Cardiac fibroblast (primary cell): ENCODE data around the gene CCDC187.

Experiments
- DNase-seq, 2 donors: peaks; one replicate each; pipeline versions ENCODE4 v3.0.0 to v3.0.0-alpha.2; 2010; ENCODE audit warnings: low read depth in 2 of 2
- H3K4me3 ChIP-seq, 2 donors: replicated peaks in 1 of 2; 1 replicate in 1 of 2; 2 replicates in 1 of 2; pipeline ENCODE4 v1.5.1; 2011; ENCODE audit warnings: low read depth in 2 of 2, low read length in 2 of 2, mild to moderate bottlenecking in 2 of 2, moderate library complexity in 1 of 2
- CTCF ChIP-seq: IDR thresholded peaks from one replicate; pipeline ENCODE4 v1.5.1; 2011; ENCODE audit warnings: low read depth, mild to moderate bottlenecking, low read length, inconsistent platforms

The CCDC187 gene

DNA sequence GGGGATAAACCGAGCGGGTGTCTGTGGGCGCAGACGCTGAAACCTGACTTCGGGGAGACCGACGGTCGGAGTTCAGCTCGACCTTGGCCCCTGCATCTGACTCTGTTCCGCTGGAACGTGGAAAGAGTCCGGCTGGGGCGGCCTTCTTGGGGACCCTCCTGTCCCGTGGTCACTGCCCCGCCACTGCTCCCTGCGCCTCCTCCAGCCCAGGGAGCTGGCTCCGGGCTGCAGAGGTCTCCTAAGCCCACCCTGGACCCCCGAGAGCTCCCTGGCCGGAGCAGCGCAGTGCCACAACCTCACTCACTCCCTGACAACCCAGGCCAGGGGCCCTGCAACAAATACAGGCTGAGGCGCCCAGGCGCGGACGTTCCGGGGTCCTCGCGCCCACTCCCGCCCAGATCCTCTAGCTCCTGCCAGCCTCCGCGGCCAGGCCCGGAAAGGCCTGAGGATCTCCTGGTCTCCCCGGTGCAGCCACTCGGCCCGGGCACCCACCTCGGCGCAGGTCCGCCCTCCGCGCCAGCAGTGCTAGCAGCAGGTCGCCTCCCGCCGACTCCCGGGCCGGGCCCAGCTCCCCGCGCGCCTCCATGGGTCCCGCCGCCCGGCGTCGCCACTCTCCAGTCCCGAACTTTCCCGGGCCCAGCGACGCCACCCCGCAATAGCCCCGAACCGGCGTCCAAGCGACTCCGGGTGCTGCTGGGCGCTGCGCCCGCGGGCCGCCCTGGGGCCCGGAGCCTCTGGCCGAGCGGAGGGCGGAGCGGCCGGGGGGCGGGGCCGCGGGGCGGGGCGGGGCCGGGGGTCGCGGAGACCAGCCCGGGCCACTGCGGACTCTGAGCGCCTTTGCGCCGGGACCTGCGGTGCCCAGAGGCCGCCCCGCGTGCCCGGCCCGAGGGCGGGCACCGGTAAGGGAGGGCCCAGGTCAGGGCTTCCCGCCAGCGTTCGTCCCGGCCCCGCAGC lies 101.2 kb downstream of the CCDC187 start:
- DNase-seq: no peak
- no peak overlapping the region for H3K4me3 ChIP-seq
- TF ChIP-seq CTCF: no peak

DNA sequence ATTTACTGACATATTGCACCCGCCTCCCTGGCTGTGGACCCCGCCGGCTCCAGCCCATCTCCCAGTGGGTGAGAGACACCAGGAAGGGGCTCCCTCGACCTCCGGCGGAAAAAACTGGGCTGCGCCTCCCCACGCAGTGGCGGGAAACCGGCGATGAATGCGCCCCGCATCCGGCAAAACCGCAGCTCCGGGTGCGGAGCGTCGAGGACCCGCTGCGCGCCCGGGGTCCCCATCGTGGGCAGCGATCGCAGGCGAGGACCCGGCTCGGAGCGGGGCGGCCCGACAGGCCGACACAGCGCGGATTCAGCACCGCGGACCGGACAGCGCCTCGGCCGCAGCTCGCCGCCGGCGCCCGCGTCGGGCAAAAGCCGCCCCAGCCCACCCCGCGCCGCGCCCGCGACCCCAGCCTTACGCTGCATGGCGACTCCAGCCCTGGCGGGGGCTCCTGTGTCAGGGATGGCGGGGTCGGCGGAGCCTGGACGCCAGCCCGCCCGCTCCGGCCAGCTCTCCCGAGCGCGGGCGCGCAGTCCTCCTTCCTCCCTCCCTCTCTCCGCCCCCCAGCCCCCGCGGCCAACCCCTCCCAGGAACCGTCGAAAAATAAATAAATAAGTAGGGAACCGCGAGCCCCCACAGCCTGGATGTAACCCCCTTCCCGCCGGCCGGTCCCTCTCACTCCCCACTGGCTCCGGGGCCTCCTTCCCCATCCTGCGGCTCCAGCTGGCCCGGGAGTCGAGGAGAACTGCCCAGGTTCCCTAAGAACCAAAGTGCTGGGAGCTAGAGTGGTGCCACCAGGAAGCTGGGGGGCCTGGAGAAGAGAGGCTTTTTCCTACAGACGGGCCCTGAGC lies 102.1 kb downstream of the CCDC187 start:
- TF ChIP-seq CTCF: no peak
- peak in 1 of 2 donors; percentile 18 for DNase-seq
- no peak overlapping the region for H3K4me3 ChIP-seq

- TF ChIP-seq CTCF: no peak
- no peak for DNase-seq
- no peak overlapping the region for H3K4me3 ChIP-seq
Observed at GRCh38 chr9:136201174-136201573, 102.7 kb downstream of the CCDC187 start.

DNA sequence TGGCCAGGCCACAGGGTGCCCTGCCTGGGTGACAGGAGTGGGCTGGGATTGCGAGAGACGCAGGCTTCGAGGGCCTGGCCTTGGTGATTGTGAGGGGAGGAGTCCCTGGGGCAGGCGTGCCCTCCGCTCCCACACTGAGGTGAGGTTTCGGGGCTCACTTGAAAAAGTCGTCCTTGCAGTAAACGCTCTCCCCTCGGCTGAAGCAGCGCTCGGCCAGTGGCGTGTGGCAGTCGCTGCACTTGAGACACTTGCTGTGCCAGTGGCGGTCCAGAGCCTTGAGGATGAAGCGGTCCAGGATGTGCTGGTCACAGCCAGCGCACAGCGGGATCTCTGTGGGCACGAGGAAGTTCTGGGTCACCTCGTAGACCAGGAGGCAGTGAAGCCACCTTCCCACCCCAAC lies 103.5 kb downstream of the CCDC187 start:
- no peak for DNase-seq
- TF ChIP-seq CTCF: no peak
- H3K4me3 ChIP-seq: no peak overlapping the region
